DMS79 (cell line): Measurements from ENCODE around the gene CEP41.
"Not testable (repeated sequence)": the region's sequence is repeated elsewhere in the genome, so short reads cannot be mapped to it uniquely, and the experiment has no call there.

Experiments used
- DNase-seq: peaks from one replicate; lab custom pipeline; 2025; lab: John Stamatoyannopoulos, UW

CEP41 gene

DNA sequence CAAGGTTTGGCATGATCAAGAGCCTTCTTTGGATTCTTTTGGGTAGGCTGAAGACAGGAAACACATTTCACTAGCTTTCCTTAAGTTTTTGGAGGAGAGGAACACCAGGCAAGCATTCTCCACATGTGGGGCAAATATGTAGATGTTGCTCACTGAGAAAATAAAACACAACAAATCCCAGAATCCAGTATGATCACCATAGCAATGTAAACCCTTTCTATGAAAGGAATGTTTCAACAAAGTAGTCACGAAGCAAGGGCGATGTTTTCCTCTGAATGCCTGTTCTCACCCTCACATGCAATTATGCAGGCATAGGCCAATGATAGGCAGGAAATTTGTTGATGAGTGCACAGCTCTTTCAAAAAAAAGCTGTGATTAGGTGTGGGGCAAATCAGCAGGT, 20.5 kb upstream of the CEP41 start:
- no peak for DNase-seq

GRCh38 chr7:130458257-130458656, 17.4 kb upstream of the CEP41 start:
- DNase-seq = no peak

- DNase-seq = no peak
Measured at GRCh38 chr7:130454959-130455358, 14.1 kb upstream of the CEP41 start.

DNA sequence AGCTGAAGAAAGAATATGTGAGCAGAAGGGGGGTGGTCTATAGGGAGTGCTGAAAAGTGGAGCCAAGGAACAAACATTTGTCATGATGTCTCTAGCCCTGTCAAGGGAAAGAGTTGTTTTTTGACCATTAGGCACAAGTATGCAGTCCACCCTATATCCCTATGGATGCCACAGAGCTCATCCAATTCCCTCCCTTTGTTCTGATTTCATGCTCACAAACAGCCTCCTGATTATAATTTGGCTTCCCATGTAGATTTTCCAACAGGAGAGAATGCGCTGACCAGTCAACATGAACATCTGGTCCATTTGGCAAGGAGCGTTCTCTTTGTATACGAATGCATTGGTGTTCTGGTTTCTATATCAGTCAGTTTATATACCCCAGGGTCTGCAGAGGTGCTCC, 12.1 kb upstream of the CEP41 start:
- no peak for DNase-seq

DNA sequence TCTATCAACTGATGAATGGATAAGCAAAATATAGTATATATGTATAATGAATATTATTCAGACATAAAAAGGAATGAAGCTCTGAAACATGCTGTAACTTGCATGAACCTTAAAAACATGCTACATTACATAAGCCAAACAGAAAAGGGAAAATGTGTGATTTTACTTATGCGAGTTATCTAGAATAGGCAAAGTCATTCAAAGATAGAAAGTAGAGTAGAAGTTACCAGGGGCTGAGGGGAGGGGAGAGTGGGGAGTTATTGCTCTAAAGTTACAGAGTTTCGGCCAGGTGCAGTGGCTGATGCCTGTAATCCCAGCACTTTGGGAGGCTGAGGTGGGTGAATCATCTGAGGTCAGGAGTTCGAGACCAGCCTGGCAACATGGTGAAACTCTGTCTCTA, 10.5 kb upstream of the CEP41 start:
- not testable (repeated sequence) for DNase-seq

- DNase-seq = no peak
Measured at GRCh38 chr7:130446259-130446658, 5.4 kb upstream of the CEP41 start.

- DNase-seq = no peak
Measured at GRCh38 chr7:130444751-130445407, 4.1 kb upstream of the CEP41 start.

- peak; percentile 74 for DNase-seq
Measured at GRCh38 chr7:130444234-130444633, 3.4 kb upstream of the CEP41 start.

DNA sequence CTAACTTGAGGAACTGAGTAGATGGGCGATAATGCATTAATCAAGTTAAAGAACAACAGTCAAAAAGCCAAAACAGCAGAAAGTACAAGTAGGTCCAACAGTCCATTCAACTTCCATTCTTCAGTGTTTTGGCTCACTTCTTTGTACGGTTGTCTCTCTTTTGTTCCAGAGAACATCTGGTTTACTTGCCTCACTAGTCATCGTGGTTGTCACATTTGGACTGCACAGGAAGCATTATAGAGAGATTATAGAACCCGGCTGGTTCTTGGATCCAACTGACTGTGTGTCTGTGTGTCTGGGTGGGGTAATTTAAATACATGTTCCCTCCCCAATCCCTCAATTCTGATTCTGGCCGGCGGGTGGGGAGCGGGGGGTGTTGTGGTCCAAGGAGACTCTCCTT, 1.8 kb upstream of the CEP41 start:
- DNase-seq = no peak

GRCh38 chr7:130441408-130441869, 623 bp upstream of the CEP41 start:
- DNase-seq = peak; percentile 90

GRCh38 chr7:130436253-130436652, 4.6 kb downstream of the CEP41 start:
- no peak for DNase-seq

GRCh38 chr7:130435311-130435854, 5.4 kb downstream of the CEP41 start:
- DNase-seq = no peak

DNA sequence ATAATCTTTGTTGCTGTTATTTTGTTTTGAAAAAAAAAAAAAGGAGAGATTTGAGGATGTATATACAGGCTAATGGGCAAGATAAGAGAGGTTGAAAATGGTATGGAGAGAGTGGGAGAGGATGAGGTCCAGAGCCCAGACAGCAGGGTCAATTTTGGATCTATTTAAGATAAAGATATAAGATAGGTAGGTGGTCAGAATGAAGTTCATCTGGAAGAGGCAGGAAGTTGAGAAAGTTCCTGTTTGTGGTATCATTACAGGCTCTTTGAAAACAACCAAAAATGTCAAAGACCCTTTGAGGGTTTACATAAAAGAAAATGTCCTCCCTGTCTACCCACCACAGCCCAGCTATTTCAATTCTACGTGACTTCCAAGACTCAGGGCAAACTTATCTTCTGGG, 7.5 kb downstream of the CEP41 start:
- DNase-seq = no peak

- DNase-seq = no peak
Measured at GRCh38 chr7:130432886-130433285, 7.9 kb downstream of the CEP41 start.

GRCh38 chr7:130430841-130431666, 9.8 kb downstream of the CEP41 start:
- DNase-seq = peak; percentile 37

DNA sequence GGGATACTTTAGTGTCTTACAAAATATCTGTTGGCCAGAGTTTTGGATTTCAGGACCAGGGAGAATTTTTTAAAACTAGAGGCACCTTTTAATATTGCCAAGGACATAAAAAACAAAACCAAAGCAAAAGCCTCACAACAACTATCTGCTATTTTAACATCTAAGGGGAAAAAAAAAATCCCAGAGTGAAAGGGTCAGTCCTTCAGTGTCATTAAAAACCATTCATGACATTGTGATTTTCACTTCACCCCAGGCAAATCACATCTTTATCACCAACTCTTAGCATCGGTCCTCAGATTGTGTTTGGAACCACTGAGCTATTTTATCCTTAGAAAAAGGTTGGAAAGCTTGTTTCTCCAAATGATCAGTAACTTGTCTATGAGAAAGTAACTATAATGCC, 10.7 kb downstream of the CEP41 start:
- DNase-seq = no peak

GRCh38 chr7:130429019-130429418, 11.8 kb downstream of the CEP41 start:
- DNase-seq = no peak

DNA sequence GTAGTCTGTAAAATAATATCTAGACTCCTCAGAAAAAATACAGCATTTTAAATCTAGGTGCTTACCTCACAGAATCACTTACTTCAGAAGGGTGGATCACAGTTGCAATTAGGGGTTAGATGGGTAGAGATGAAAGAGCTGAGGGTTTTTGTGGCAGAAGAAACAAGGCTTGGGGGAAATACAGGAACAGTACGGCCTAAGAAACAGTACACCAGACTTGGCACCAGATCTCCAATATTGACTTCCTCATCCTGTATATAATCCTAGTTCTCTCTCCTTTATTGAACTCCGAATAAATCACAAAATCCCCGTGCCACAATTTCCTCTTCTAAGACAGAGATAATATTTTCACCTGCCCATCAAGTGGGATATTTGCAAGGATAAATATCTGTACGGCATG, 14.3 kb downstream of the CEP41 start:
- DNase-seq = no peak

DNA sequence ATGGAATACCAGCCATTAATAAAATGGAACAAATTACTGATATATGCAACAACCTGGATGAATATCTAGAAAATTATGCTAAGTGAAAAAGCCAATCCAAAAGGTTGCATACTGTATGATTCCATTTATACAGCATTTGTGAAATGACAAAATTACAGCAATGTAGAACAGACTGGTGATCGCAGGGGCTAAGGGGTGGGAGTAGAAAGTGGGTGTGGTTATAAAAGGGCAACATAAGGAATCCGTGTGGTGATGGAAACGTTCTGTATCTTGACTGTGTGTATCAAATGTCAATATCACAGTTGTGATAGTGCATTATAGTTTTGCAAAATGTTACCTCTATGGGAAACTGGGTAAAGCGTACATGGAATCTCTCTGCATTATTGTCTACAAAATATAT, 15.0 kb downstream of the CEP41 start:
- no peak for DNase-seq

GRCh38 chr7:130423501-130424037, 17.2 kb downstream of the CEP41 start:
- DNase-seq = no peak

- DNase-seq = peak; percentile 97
Measured at GRCh38 chr7:130421684-130422083, 19.1 kb downstream of the CEP41 start.

- peak; percentile 63 for DNase-seq
Measured at GRCh38 chr7:130420943-130421578, 19.8 kb downstream of the CEP41 start.
